IMR-90 (cell line): ENCODE measurements around the gene IRAK2. TPM values are rescaled to one million over a fixed set of nuclear protein-coding genes. Genes with fewer than 3 reads are reported as not detected.

Experiments
- ATAC-seq: fragments of 200-7000 bp; cut with Tn5 transposase; 2 replicates; pipeline ENCODE4 v1.9.1; 2020; ENCODE audit warnings: low read depth, mild to moderate bottlenecking, moderate library complexity
- BruUV-seq: library from RNA; stranded (reverse); fragments of 400-500 nt; replicated peaks from 2 replicates; lab custom pipeline; 2021; lab: Mats Ljungman, UMichigan
- CTCF ChIA-PET: fragments of 300-600 bp; formaldehyde crosslinking; extraction: SDS; loops from one replicate; lab custom pipeline; 2021; ENCODE audit warnings: antibody characterized with exemption; lab: Yijun Ruan, JAX
- POLR2A ChIA-PET: fragments of 300-600 bp; sonication (Branson Sonifier 250); formaldehyde crosslinking; loops from one replicate; lab custom pipeline; 2022; ENCODE audit warnings: antibody characterized with exemption; ENCODE audit not compliant: unreplicated experiment; lab: Charles Lee
- DNase-seq: peaks from one replicate; pipeline ENCODE4 v3.0.0; 2013
- H2AFZ ChIP-seq: replicated peaks from 2 replicates; pipeline ENCODE3; 2013; ENCODE audit warnings: low read length, mild to moderate bottlenecking; ENCODE audit not compliant: poor library complexity
- H2AK5ac ChIP-seq: 2 replicates; pipeline ENCODE4 v1.6.1; 2013; ENCODE audit warnings: low read depth, low read length, inconsistent platforms
- H2AK9ac ChIP-seq: replicated peaks from 2 replicates; pipeline ENCODE3; 2013; ENCODE audit warnings: mild to moderate bottlenecking, low read depth, low read length, moderate library complexity; ENCODE audit not compliant: poor library complexity
- H2BK120ac ChIP-seq: 2 replicates; pipeline ENCODE4 v1.6.1; 2013; ENCODE audit warnings: low read depth, low read length, inconsistent platforms
- H2BK15ac ChIP-seq: 3 replicates; pipeline ENCODE4 v1.6.1; 2013; ENCODE audit warnings: low read depth, low read length, inconsistent platforms
- H2BK20ac ChIP-seq: 2 replicates; pipeline ENCODE4 v1.6.1; 2013; ENCODE audit warnings: low read depth, mild to moderate bottlenecking, inconsistent platforms, low read length, moderate library complexity
- H2BK5ac ChIP-seq: 2 replicates; pipeline ENCODE4 v1.6.1; 2013; ENCODE audit warnings: mild to moderate bottlenecking, low read depth, low read length, inconsistent platforms; ENCODE audit not compliant: poor library complexity, severe bottlenecking
- H3K14ac ChIP-seq: replicated peaks from 2 replicates; pipeline ENCODE4 v1.6.1; 2013; ENCODE audit warnings: low read depth, low read length, inconsistent platforms
- H3K18ac ChIP-seq: 2 replicates; pipeline ENCODE4 v1.6.1; 2013; ENCODE audit warnings: low read depth, low read length, control low read depth
- H3K23ac ChIP-seq: 2 replicates; pipeline ENCODE4 v1.6.1; 2013; ENCODE audit warnings: low read depth, low read length, inconsistent platforms
- H3K27ac ChIP-seq: 2 replicates; pipeline ENCODE4 v1.5.1; 2013; ENCODE audit warnings: mild to moderate bottlenecking, control low read depth, low read length; ENCODE audit not compliant: insufficient read depth
- H3K27me3 ChIP-seq: 2 replicates; pipeline ENCODE4 v1.6.1; 2013; ENCODE audit warnings: low read length; ENCODE audit not compliant: control insufficient read depth, insufficient read depth
- H3K36me3 ChIP-seq: 2 replicates; pipeline ENCODE4 v1.6.1; 2013; ENCODE audit warnings: low read length, mixed read lengths; ENCODE audit not compliant: control insufficient read depth, insufficient read depth
- H3K4ac ChIP-seq: 2 replicates; pipeline ENCODE4 v1.6.1; 2013; ENCODE audit warnings: low read depth, low read length, inconsistent platforms
- H3K4me1 ChIP-seq: 2 replicates; pipeline ENCODE4 v1.6.1; 2013; ENCODE audit warnings: low read length, mixed read lengths; ENCODE audit not compliant: control insufficient read depth, insufficient read depth
- H3K4me2 ChIP-seq: 2 replicates; pipeline ENCODE4 v1.6.1; 2013; ENCODE audit warnings: low read depth, mild to moderate bottlenecking, control low read depth, low read length, moderate library complexity
- H3K4me3 ChIP-seq: 2 replicates; pipeline ENCODE4 v1.5.1; 2013; ENCODE audit warnings: low read depth, mild to moderate bottlenecking, control low read depth, low read length, moderate library complexity; ENCODE audit not compliant: insufficient read depth
- H3K56ac ChIP-seq: 2 replicates; pipeline ENCODE4 v1.6.1; 2013; ENCODE audit warnings: low read length, inconsistent platforms; ENCODE audit not compliant: insufficient read depth; ENCODE audit errors: extremely low read depth
- H3K79me1 ChIP-seq, 2 experiments: 2 replicates each; pipeline ENCODE4 v1.6.1; 2013; ENCODE audit warnings: low read length in 2 of 2, inconsistent platforms in 1 of 2, low read depth in 1 of 2
- H3K9ac ChIP-seq: 2 replicates; pipeline ENCODE4 v1.6.1; 2013; ENCODE audit warnings: low read depth, low read length, control low read depth
- H3K9me1 ChIP-seq: 2 replicates; pipeline ENCODE4 v1.6.1; 2013; ENCODE audit warnings: low read length, inconsistent platforms; ENCODE audit not compliant: insufficient read depth
- H3K9me3 ChIP-seq: 2 replicates; pipeline ENCODE4 v1.6.1; 2013; ENCODE audit warnings: low read length; ENCODE audit not compliant: control insufficient read depth, insufficient read depth
- H4K20me1 ChIP-seq: 2 replicates; pipeline ENCODE4 v1.6.1; 2013; ENCODE audit warnings: low read length, inconsistent platforms; ENCODE audit not compliant: insufficient read depth
- H4K5ac ChIP-seq: 2 replicates; pipeline ENCODE4 v1.6.1; 2013; ENCODE audit warnings: mild to moderate bottlenecking, low read depth, low read length, control low read depth
- H4K8ac ChIP-seq, 2 experiments: 2 replicates each; pipeline ENCODE4 v1.6.1; 2013; ENCODE audit warnings: low read depth in 2 of 2, low read length in 2 of 2, control low read depth in 1 of 2, inconsistent platforms in 1 of 2
- H4K91ac ChIP-seq: 2 replicates; pipeline ENCODE4 v1.6.1; 2013; ENCODE audit warnings: low read depth, low read length, inconsistent platforms; ENCODE audit not compliant: insufficient read depth
- BHLHE40 ChIP-seq: fragments of 150-350 bp; IDR thresholded peaks from 2 replicates; pipeline ENCODE4 v1.6.1; 2016; ENCODE audit warnings: mild to moderate bottlenecking, low read depth, low read length
- CEBPB ChIP-seq: IDR thresholded peaks from 2 replicates; pipeline ENCODE4 v1.6.1; 2012; ENCODE audit warnings: low read depth, low read length, improper control_type of control experiment
- CHD1 ChIP-seq: IDR thresholded peaks from 2 replicates; pipeline ENCODE4 v1.6.1; 2012; ENCODE audit warnings: low read depth, low read length, improper control_type of control experiment
- CTCF ChIP-seq: conservative IDR thresholded peaks from 2 replicates; pipeline ENCODE4 v1.5.1; 2012; ENCODE audit warnings: mild to moderate bottlenecking, low read depth, low read length, improper control_type of control experiment
- FOS ChIP-seq: fragments of 150-350 bp; IDR thresholded peaks from 2 replicates; pipeline ENCODE4 v1.6.1; 2016; ENCODE audit warnings: low read depth, low read length
- MAFK ChIP-seq: IDR thresholded peaks from 2 replicates; pipeline ENCODE4 v1.6.1; 2012; ENCODE audit warnings: low read depth, low read length, improper control_type of control experiment
- MAZ ChIP-seq: IDR thresholded peaks from 2 replicates; pipeline ENCODE4 v1.6.1; 2012; ENCODE audit warnings: low read depth, mild to moderate bottlenecking, low read length, improper control_type of control experiment, moderate library complexity, borderline replicate concordance
- NFE2L2 ChIP-seq: fragments of 150-350 bp; IDR thresholded peaks from 2 replicates; pipeline ENCODE4 v1.6.1; 2016; ENCODE audit warnings: low read depth, mild to moderate bottlenecking, low read length
- POLR2A ChIP-seq: IDR thresholded peaks from 2 replicates; pipeline ENCODE4 v1.6.1; 2012; ENCODE audit warnings: mild to moderate bottlenecking, low read depth, low read length
- RAD21 ChIP-seq: IDR thresholded peaks from 2 replicates; pipeline ENCODE4 v1.6.1; 2012; ENCODE audit warnings: low read length, improper control_type of control experiment
- RCOR1 ChIP-seq: IDR thresholded peaks from 2 replicates; pipeline ENCODE4 v1.6.1; 2012; ENCODE audit warnings: mild to moderate bottlenecking, low read length, improper control_type of control experiment; ENCODE audit not compliant: insufficient replicate concordance
- RFX5 ChIP-seq: IDR thresholded peaks from 2 replicates; pipeline ENCODE4 v1.8.0; 2012; ENCODE audit warnings: low read depth, mild to moderate bottlenecking, low read length, moderate library complexity
- WGBS, 2 experiments: methylation state at CpG; one replicate each; pipeline versions ENCODE4 v1.1.5 to v1.1.7; 2013; ENCODE audit warnings: missing lambda C conversion rate in 2 of 2; ENCODE audit not compliant: insufficient read length in 1 of 2; ENCODE audit errors: extremely low coverage in 2 of 2; 5-methylcytosine and 5-hydroxymethylcytosine counted together
- dilution Hi-C: fragments of 300-500 bp; cut with HindIII; formaldehyde crosslinking; loops from one replicate; pipeline ENCODE4 v1.14.3; 2018; ENCODE audit warnings: low sequenced_read_pairs; ENCODE audit not compliant: unreplicated experiment
- in situ Hi-C: fragments of 300-500 bp; cut with MboI; formaldehyde crosslinking; loops from 3 replicates; pipeline ENCODE4 v1.14.3; 2019; ENCODE audit warnings: low sequenced_read_pairs, inconsistent platforms, mixed read lengths
- intact Hi-C: fragments of 100-400 bp; cut with micrococcal nuclease; formaldehyde crosslinking; loops from 2 replicates; pipeline ENCODE4 v1.10.0; 2022
- polyA plus RNA-seq, 3 experiments: library from polyadenylated mRNA; depleted of rRNA; stranded (reverse); fragments of >200 nt; gene quantifications; 2 replicates each; pipeline ENCODE4 v1.2.3, GENCODE V29; 2012; ENCODE audit warnings: low replicate concordance in 1 of 3
- total RNA-seq: library from RNA; depleted of rRNA; stranded (reverse); fragments of >200 nt; gene quantifications from 2 replicates; pipeline ENCODE4 v1.2.3, GENCODE V29; 2012
- TF ChIP-seq, protein P1 (sequence below): fragments of 150-350 bp; IDR thresholded peaks from 2 replicates; pipeline ENCODE4 v1.6.1; 2016; ENCODE audit warnings: low read depth, mild to moderate bottlenecking, low read length, moderate library complexity, borderline replicate concordance

IRAK2 gene
- total and polyA plus RNA-seq, 2 of the 4 experiments (the other 2 are of a cell fraction) = 6.9 to 8.1 TPM

- TF ChIP-seq MAZ = no peak
- no peak for TF ChIP-seq RCOR1
These were observed 60.3 kb downstream of the IRAK2 start (continued) for GRCh38 chr3:10224794-10225665.

DNA sequence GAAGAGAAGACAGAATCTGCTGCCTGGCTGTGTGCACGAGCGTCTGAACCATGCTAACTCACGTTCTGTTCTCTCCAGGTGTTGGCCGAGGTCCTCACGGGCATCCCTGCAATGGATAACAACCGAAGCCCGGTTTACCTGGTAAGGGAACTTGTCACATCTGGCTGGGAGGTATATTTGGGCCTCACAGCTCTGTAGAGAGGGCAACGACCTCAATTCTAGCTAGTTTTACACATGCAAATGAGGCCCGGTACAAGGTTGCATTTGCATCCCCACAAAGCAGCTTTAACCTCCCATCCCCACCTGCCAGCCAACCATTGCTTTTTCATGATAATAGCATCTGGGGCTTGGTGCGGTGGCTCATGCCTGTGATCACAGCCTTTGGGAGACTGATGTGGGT, 61.6 kb downstream of the IRAK2 start:
- ATAC-seq = no peak
- no TSS peak for BruUV-seq
- TF ChIP-seq RAD21 = no peak
- TF ChIP-seq CTCF = no peak
- TF ChIP-seq BHLHE40 = no peak
- TF ChIP-seq RFX5 = no peak
- TF ChIP-seq POLR2A = no peak
- TF ChIP-seq, protein P1, sequence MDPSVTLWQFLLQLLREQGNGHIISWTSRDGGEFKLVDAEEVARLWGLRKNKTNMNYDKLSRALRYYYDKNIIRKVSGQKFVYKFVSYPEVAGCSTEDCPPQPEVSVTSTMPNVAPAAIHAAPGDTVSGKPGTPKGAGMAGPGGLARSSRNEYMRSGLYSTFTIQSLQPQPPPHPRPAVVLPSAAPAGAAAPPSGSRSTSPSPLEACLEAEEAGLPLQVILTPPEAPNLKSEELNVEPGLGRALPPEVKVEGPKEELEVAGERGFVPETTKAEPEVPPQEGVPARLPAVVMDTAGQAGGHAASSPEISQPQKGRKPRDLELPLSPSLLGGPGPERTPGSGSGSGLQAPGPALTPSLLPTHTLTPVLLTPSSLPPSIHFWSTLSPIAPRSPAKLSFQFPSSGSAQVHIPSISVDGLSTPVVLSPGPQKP = no peak
- no peak for TF ChIP-seq CHD1
- no peak for TF ChIP-seq MAZ
- TF ChIP-seq CEBPB = no peak
- TF ChIP-seq FOS = no peak
- TF ChIP-seq MAFK = no peak
- no peak for TF ChIP-seq RCOR1
- no peak for TF ChIP-seq NFE2L2

More for the DNA sequence above, 61.6 kb downstream of the IRAK2 start:
- Histone ChIP-seq H4K8ac (no peak overlapping the region), H3K56ac (no peak overlapping the region), H3K18ac (no peak overlapping the region), H3K14ac (no peak overlapping the region), H3K23ac (no peak overlapping the region), H2BK5ac (no peak overlapping the region), H4K91ac (no peak overlapping the region), H3K27ac (no peak overlapping the region), H2AFZ (no peak overlapping the region), H3K9me3 (no peaks in the 10 kb centered on the region), H4K5ac (no peak overlapping the region), H3K9me1 (peaks cover 14% of the 10 kb centered on the region), H3K79me1 (peaks cover 3 to 17% of the 10 kb centered on the region in 2 experiments; a peak in 2 of 4 replicates), H2AK9ac (no peak overlapping the region), H3K9ac (no peak overlapping the region), H3K4me3 (no peak overlapping the region), H3K4ac (no peak overlapping the region), H3K36me3 (peaks cover 20% of the 10 kb centered on the region), H3K27me3 (no peaks in the 10 kb centered on the region), H2AK5ac (no peak overlapping the region), H2BK120ac (no peak overlapping the region), H4K20me1 (no peaks in the 10 kb centered on the region), H2BK20ac (no peak overlapping the region), H3K4me1 (peaks cover 8% of the 10 kb centered on the region), H3K4me2 (no peak overlapping the region), H2BK15ac (no peak overlapping the region)
- no peak for DNase-seq
- in situ Hi-C loops = no loop called here
- POLR2A ChIA-PET = no interaction called here
- WGBS, 2 experiments = 49% methylated on average over 9 of the region's 10 CpGs; no CpG with 5 or more reads in 1 of the 2 experiments
- intact Hi-C loops = loop anchor here (10.0 kb wide), 1 partner anchor 511 kb away; no protein-coding TSS in a partner anchor
- CTCF ChIA-PET = interaction anchor here (0.9 to 1.2 kb wide), 2 partner anchors 61 to 62 kb away, joined by 3 to 6 read pairs; no protein-coding TSS in a partner anchor
- dilution Hi-C loops = no loop called here
